Cardiac fibroblast (primary cell): Measurements from ENCODE around the gene CERK.

Experiments used
- DNase-seq, 2 donors: peaks; one replicate each; pipeline versions ENCODE4 v3.0.0 to v3.0.0-alpha.2; 2010; ENCODE audit warnings: low read depth in 2 of 2
- H3K4me3 ChIP-seq, 2 donors: replicated peaks in 1 of 2; 1 replicate in 1 of 2; 2 replicates in 1 of 2; pipeline ENCODE4 v1.5.1; 2011; ENCODE audit warnings: low read depth in 2 of 2, low read length in 2 of 2, mild to moderate bottlenecking in 2 of 2, moderate library complexity in 1 of 2
- TF ChIP-seq, protein P1 (sequence below): IDR thresholded peaks from one replicate; pipeline ENCODE4 v1.5.1; 2011; ENCODE audit warnings: low read depth, mild to moderate bottlenecking, low read length, inconsistent platforms

CERK gene

DNA sequence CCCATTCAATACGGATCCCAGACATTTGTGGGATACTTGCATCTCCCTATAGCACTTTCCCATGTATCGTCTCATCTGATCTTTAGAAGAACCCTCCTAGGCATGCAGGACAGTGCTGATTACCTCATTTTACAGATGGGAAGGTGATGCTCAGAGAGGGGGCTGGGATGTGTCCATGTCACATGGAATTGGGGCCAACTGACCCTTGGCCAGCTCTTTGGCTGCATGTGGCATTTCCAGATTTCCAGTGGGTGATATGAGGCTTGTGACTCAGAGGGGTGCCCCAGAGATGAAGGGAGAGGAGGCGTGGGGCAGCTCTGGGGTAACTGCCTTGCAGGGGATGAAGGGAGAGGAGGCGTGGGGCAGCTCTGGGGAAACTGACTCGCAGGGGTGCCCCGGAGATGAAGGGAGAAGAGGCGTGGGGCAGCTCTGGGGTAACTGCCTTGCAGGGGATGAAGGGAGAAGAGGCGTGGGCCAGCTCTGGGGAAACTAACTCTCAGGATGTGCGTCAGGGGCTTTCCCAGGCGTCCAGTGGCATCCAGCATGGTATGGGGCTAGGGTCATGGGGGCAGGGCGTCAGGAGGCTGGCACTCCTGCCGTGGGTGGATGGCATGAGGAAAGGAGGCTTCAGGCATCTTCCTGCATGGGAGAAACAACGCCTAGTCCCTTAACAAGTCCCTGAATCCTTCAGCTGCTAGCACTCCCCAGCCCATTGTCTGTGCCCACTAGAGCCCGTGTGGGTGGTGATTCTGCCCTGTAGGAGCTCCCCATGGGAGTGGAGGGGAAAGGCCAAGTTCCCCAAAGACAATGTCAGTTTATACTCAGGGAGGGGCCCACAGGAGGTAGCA is 11.9 kb upstream of the CERK start:
- no peak for DNase-seq
- no peak overlapping the region for H3K4me3 ChIP-seq
- TF ChIP-seq, protein P1, sequence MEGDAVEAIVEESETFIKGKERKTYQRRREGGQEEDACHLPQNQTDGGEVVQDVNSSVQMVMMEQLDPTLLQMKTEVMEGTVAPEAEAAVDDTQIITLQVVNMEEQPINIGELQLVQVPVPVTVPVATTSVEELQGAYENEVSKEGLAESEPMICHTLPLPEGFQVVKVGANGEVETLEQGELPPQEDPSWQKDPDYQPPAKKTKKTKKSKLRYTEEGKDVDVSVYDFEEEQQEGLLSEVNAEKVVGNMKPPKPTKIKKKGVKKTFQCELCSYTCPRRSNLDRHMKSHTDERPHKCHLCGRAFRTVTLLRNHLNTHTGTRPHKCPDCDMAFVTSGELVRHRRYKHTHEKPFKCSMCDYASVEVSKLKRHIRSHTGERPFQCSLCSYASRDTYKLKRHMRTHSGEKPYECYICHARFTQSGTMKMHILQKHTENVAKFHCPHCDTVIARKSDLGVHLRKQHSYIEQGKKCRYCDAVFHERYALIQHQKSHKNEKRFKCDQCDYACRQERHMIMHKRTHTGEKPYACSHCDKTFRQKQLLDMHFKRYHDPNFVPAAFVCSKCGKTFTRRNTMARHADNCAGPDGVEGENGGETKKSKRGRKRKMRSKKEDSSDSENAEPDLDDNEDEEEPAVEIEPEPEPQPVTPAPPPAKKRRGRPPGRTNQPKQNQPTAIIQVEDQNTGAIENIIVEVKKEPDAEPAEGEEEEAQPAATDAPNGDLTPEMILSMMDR = no peak

DNA sequence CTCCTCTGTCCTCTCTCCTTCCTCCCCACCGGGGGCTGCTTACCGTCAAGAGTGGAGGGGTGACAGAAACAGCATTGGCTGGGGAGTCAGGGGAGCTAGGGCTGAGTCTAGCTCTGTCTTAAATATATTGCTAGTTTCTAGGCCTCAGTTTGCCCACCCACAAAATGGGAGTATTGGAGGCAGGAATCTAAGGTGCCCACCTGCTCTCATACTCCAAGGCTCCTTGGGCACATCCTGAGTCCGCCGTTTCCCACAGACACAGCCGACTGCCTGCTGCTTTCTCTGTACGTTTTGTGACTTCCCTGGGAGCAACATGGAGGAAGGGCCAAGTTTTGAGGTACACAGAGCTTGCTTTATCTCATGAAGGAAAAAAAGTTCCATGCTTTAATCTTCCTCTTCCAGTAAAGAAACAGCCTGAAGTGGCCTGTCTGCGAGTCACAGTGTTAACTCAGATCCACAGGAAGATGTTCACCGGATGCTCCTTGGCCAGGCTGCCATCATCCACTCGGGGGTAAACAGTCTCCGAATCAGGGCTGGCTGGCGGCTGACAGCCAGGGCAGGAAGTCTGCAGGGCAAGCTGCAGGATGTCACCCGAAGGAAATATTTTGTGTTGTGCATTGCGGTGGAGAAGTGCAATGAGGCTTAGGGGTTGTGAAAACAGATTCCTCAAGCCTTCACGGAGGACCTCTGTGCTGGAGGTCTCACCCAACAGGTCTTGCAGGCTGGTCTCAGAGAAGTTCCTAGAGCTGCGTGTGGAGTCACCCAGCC is 11.0 kb upstream of the CERK start:
- TF ChIP-seq, protein P1 = no peak
- DNase-seq = peak; percentile 33 to 47
- H3K4me3 ChIP-seq = no peak overlapping the region

DNA sequence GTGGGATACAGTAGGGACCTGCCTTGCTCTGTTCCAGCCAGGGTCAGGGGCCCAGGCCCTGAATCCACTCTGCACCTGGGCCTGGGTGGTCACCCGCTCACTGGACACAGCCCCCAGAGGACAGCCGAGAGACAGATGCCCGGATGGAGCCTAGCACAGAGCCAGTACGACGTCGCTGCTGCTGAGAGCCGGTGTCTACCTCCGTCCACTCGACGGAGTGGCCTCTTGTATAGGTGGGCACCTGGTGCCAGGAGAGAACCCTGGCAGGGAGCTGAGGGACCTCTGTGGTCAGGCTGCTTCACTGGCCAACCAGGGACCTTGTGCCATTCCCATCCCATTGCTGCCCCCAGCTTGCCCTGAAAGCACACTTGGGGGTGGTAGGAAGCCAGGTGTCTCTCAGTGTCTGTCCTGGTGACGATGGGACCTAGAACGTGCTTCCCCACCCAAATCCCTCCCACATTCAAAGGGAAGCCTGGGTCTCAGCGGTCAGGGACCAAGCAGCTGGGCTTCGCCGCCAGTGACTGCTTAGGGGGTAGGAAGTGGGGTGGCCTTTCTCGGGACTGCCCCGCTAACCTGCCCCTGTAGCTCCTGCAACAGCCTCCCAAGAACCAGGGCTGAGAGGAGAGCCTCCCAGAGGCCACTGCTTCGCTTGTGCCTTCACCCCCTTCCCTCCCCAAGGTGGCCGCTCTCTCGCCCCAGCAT is 10.3 kb upstream of the CERK start:
- no peak overlapping the region for H3K4me3 ChIP-seq
- DNase-seq = no peak
- TF ChIP-seq, protein P1 = no peak

DNA sequence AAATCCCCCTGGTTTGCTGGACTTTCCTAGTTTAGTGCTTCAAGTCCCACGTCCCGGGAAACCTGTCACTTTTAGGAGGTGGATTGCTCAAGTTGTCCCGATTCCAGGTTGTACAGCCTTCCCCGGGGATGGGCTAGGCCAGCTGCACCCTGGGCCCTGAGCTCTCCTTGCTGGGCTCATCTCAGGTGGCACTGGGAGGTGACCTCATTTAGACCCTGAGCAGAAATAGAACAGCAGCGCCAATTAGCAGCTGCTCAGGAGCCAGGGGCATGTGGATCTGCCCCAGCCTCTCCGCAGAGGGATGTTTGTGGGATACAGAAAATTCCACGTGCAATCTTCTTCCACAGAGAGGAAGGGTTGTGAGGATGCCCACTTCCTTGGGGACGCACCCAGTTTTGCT is 9.6 kb upstream of the CERK start:
- TF ChIP-seq, protein P1 = no peak
- DNase-seq = no peak
- no peak overlapping the region for H3K4me3 ChIP-seq

DNA sequence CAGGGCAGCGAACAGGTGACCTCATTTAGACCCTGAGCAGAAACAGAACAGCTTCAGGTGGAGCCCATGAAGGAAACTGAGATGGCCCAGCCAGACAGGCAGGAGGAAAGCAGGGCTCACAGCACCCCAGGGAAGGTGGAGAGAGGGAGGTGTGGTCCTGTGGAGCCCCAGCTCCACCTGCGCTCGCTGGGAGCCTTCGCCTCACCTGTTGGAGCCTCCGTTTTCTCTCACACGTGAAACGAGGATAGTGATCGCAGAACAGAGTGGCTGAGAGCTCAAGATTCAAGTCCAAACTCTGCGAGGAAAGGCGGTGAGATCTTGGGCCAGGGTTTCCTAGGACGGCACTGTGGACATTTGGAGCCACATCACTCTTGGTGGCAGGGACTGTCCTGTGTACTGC is 8.6 kb upstream of the CERK start:
- TF ChIP-seq, protein P1 = no peak
- H3K4me3 ChIP-seq = no peak overlapping the region
- no peak for DNase-seq

DNA sequence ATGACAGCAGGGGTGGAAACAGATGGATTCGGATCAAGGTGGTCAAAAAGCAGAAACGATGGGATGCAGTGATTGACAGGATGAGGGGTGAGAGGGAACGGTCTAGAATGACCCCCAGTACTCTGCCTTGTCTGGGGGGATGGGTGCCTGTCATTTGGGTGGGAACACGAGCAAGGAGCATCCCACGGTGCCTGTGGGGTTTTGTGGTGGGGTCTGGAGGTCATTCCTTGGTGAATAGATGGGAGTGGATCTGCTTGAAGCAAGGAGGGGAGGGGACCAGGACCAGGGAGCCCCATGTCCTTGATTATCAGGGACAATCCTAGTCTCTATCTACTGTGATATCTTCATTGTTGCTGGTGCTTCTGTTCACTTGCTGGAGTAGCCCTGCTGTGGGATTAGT is 8.1 kb upstream of the CERK start:
- TF ChIP-seq, protein P1 = no peak
- DNase-seq = no peak
- no peak overlapping the region for H3K4me3 ChIP-seq
